Measurements from ENCODE around the gene RNF151. TPM values are rescaled to one million over a fixed set of nuclear protein-coding genes. Genes with fewer than 3 reads are reported as not detected.

The RNF151 gene
- polyA plus RNA-seq, 1 donor from 2014 or later = not detected

DNA sequence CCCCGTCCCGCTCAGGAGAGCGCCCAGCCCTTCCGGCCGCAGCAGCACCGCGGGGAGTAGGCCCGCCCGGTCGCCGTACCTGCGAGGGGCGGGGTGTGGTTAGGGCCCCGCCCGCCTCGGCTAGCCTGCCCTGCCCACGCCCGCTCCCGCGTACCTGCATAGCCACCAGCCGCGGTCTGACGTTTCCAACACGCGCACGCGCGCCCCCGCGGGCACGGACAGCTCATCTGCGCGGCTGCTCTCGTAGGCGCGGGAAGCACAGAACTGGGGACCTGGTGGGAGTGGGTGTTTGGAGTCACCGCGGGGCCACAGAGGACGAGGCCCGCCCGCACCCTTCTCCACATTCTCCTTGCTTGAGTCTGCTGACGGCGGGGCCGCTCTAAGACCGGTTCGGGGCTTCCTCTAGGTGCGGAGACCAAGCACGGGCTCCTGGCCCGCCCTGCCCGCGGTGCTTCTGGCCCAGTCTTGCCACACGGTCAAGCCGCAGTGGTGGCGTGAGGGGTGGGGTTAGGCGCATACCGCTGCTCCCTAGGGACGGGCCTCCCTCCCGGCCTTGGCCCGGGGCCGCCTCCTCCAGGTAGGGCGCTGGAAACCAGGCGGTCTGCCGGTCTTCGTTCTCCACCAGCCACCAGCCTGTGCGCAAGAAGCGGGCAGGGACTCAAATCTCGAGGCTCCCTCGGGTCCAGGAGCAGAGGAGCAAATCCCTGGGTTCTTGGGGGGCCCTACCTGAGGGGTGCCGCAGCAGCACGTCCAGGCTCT is 12.8 kb downstream of the RNF151 start:
- Histone ChIP-seq H2AFZ (ENCODE audit: low read depth, low read length) (no peak overlapping the region), H3K9me2 (ENCODE audit: insufficient read depth, low read length) (no peaks in the 10 kb centered on the region), H3F3A (ENCODE audit: insufficient read depth, low read length, poor library complexity, severe bottlenecking) (no peaks in the 10 kb centered on the region), H3K9ac (ENCODE audit: low read length) (no peak overlapping the region), H3K27me3 (ENCODE audit: insufficient read depth, low read depth, low read length) (peaks cover 29% of the 10 kb centered on the region), H3K79me2 (replicated peaks; ENCODE audit: insufficient read depth, low read length) (no peaks in the 10 kb centered on the region), H3K4me2 (ENCODE audit: low read length) (no peak overlapping the region), H4K20me1 (ENCODE audit: insufficient read depth) (no peaks in the 10 kb centered on the region), H3K9me3 (ENCODE audit: low read length) (no peaks in the 10 kb centered on the region), H3K4me3 (ENCODE audit: low read length) (no peak overlapping the region), H3K27ac (ENCODE audit: low read length) (no peak overlapping the region), H3K36me3 (ENCODE audit: insufficient read depth, low read length) (no peaks in the 10 kb centered on the region)
- TF ChIP-seq TAF1 (IDR thresholded peaks at IDR 0.05; ENCODE audit: low read depth) (no peak), EZH2 (IDR thresholded peaks at IDR 0.05; ENCODE audit: borderline replicate concordance, insufficient read depth, low read length, poor library complexity, severe bottlenecking) (no peak), RAD21 (conservative IDR thresholded peaks at IDR 0.05) (no peak), REST (IDR thresholded peaks at IDR 0.05; ENCODE audit: borderline replicate concordance) (no peak), POLR2AphosphoS5 (IDR thresholded peaks at IDR 0.05) (no peak), MXI1 (conservative IDR thresholded peaks at IDR 0.05; ENCODE audit: poor library complexity, severe bottlenecking) (no peak), EP300 (conservative IDR thresholded peaks at IDR 0.05; ENCODE audit: poor library complexity, severe bottlenecking) (no peak), SMC3 (conservative IDR thresholded peaks at IDR 0.05; ENCODE audit: poor library complexity) (no peak)
- TF ChIP-seq, protein P1, sequence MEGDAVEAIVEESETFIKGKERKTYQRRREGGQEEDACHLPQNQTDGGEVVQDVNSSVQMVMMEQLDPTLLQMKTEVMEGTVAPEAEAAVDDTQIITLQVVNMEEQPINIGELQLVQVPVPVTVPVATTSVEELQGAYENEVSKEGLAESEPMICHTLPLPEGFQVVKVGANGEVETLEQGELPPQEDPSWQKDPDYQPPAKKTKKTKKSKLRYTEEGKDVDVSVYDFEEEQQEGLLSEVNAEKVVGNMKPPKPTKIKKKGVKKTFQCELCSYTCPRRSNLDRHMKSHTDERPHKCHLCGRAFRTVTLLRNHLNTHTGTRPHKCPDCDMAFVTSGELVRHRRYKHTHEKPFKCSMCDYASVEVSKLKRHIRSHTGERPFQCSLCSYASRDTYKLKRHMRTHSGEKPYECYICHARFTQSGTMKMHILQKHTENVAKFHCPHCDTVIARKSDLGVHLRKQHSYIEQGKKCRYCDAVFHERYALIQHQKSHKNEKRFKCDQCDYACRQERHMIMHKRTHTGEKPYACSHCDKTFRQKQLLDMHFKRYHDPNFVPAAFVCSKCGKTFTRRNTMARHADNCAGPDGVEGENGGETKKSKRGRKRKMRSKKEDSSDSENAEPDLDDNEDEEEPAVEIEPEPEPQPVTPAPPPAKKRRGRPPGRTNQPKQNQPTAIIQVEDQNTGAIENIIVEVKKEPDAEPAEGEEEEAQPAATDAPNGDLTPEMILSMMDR (IDR thresholded peaks at IDR 0.05; ENCODE audit: poor library complexity, severe bottlenecking) = no peak

GRCh38 chr16:1980030-1980769 is 13.5 kb downstream of the RNF151 start:
- no peak for TF ChIP-seq EP300 (conservative IDR thresholded peaks at IDR 0.05; ENCODE audit: poor library complexity, severe bottlenecking)
- TF ChIP-seq MXI1 (conservative IDR thresholded peaks at IDR 0.05; ENCODE audit: poor library complexity, severe bottlenecking) = no peak
- TF ChIP-seq POLR2AphosphoS5 (IDR thresholded peaks at IDR 0.05) = no peak
- no peak for TF ChIP-seq REST (IDR thresholded peaks at IDR 0.05; ENCODE audit: borderline replicate concordance)
- TF ChIP-seq RAD21 (conservative IDR thresholded peaks at IDR 0.05) = no peak
- TF ChIP-seq EZH2 (IDR thresholded peaks at IDR 0.05; ENCODE audit: borderline replicate concordance, insufficient read depth, low read length, poor library complexity, severe bottlenecking) = no peak
- no peak for TF ChIP-seq TAF1 (IDR thresholded peaks at IDR 0.05; ENCODE audit: low read depth)
- no peak for TF ChIP-seq SMC3 (conservative IDR thresholded peaks at IDR 0.05; ENCODE audit: poor library complexity)
- TF ChIP-seq, protein P1 (IDR thresholded peaks at IDR 0.05; ENCODE audit: poor library complexity, severe bottlenecking) = no peak
- Histone ChIP-seq H3K9me2 (ENCODE audit: insufficient read depth, low read length) (no peaks in the 10 kb centered on the region), H3K36me3 (ENCODE audit: insufficient read depth, low read length) (no peaks in the 10 kb centered on the region), H3K9me3 (ENCODE audit: low read length) (no peaks in the 10 kb centered on the region), H3K4me2 (ENCODE audit: low read length) (no peak overlapping the region), H2AFZ (ENCODE audit: low read depth, low read length) (no peak overlapping the region), H3K79me2 (replicated peaks; ENCODE audit: insufficient read depth, low read length) (no peaks in the 10 kb centered on the region), H3K9ac (ENCODE audit: low read length) (no peak overlapping the region), H4K20me1 (ENCODE audit: insufficient read depth) (no peaks in the 10 kb centered on the region), H3F3A (ENCODE audit: insufficient read depth, low read length, poor library complexity, severe bottlenecking) (no peaks in the 10 kb centered on the region), H3K27me3 (ENCODE audit: insufficient read depth, low read depth, low read length) (peaks cover 29% of the 10 kb centered on the region), H3K27ac (ENCODE audit: low read length) (no peak overlapping the region), H3K4me3 (ENCODE audit: low read length) (no peak overlapping the region)

All from neural cell (in vitro differentiated cells).